Astrocyte (in vitro differentiated cells and primary cell): ENCODE data around the gene PPM1M. TPM values are rescaled to one million over a fixed set of nuclear protein-coding genes. Genes with fewer than 3 reads are reported as not detected.

ENCODE experiments used
- DNase-seq: peaks from one replicate; pipeline ENCODE4 v3.0.0-alpha.2; 2010; ENCODE audit warnings: low read depth
- FAIRE-seq: peaks from 2 replicates; lab custom pipeline; 2011; peaks lifted over from hg19 to GRCh38; lab: Jason Lieb, UNC
- H2AFZ ChIP-seq: 2 replicates; pipeline ENCODE4 v1.6.0; 2012; ENCODE audit warnings: low read depth, low read length, inconsistent platforms
- H3K27ac ChIP-seq: 2 replicates; pipeline ENCODE4 v1.5.1; 2011; ENCODE audit warnings: low read depth, low read length, inconsistent platforms
- H3K27me3 ChIP-seq: 2 replicates; pipeline ENCODE4 v1.6.0; 2011; ENCODE audit warnings: low read length, inconsistent platforms; ENCODE audit not compliant: insufficient read depth
- H3K36me3 ChIP-seq: 2 replicates; pipeline ENCODE4 v1.5.1; 2011; ENCODE audit warnings: low read length, inconsistent platforms; ENCODE audit not compliant: insufficient read depth
- H3K4me1 ChIP-seq: 2 replicates; pipeline ENCODE4 v1.5.1; 2011; ENCODE audit warnings: low read length, inconsistent platforms; ENCODE audit not compliant: insufficient read depth
- H3K4me2 ChIP-seq: 2 replicates; pipeline ENCODE4 v1.6.0; 2012; ENCODE audit warnings: low read length, inconsistent platforms
- H3K4me3 ChIP-seq: 2 replicates; pipeline ENCODE4 v1.5.1; 2011; ENCODE audit warnings: low read depth, mild to moderate bottlenecking, low read length, inconsistent platforms; ENCODE audit not compliant: insufficient read depth
- H3K79me2 ChIP-seq: 2 replicates; pipeline ENCODE4 v1.6.0; 2012; ENCODE audit warnings: mild to moderate bottlenecking, low read length, inconsistent platforms; ENCODE audit not compliant: insufficient read depth
- H3K9ac ChIP-seq: 2 replicates; pipeline ENCODE4 v1.6.0; 2012; ENCODE audit warnings: mild to moderate bottlenecking, low read length, inconsistent platforms
- H3K9me3 ChIP-seq: 2 replicates; pipeline ENCODE4 v1.5.1; 2012; ENCODE audit warnings: low read depth, mild to moderate bottlenecking, low read length, inconsistent platforms; ENCODE audit not compliant: insufficient read depth
- H4K20me1 ChIP-seq: 2 replicates; pipeline ENCODE4 v1.6.0; 2012; ENCODE audit warnings: low read length, inconsistent platforms; ENCODE audit not compliant: insufficient read depth
- H3K27ac Mint-ChIP-seq: one replicate; pipeline ENCODE4 v1.8.0; 2021; ENCODE audit warnings: mild to moderate bottlenecking, mixed read lengths; ENCODE audit not compliant: unreplicated experiment
- H3K27me3 Mint-ChIP-seq: one replicate; pipeline ENCODE4 v1.8.0; 2021; ENCODE audit warnings: low read depth, mixed read lengths; ENCODE audit not compliant: unreplicated experiment
- H3K36me3 Mint-ChIP-seq: one replicate; pipeline ENCODE4 v1.8.0; 2021; ENCODE audit warnings: low read depth, mixed read lengths; ENCODE audit not compliant: unreplicated experiment
- H3K4me1 Mint-ChIP-seq: one replicate; pipeline ENCODE4 v1.8.0; 2021; ENCODE audit warnings: low read depth, mixed read lengths; ENCODE audit not compliant: unreplicated experiment
- H3K4me3 Mint-ChIP-seq: one replicate; pipeline ENCODE4 v1.8.0; 2021; ENCODE audit warnings: mild to moderate bottlenecking, moderate library complexity, mixed read lengths; ENCODE audit not compliant: unreplicated experiment
- H3K9me3 Mint-ChIP-seq: one replicate; pipeline ENCODE4 v1.8.0; 2021; ENCODE audit warnings: mild to moderate bottlenecking, mixed read lengths; ENCODE audit not compliant: unreplicated experiment
- EZH2 ChIP-seq: IDR thresholded peaks from 2 replicates; pipeline ENCODE4 v1.6.1; 2012; ENCODE audit warnings: mild to moderate bottlenecking, low read length, inconsistent platforms; ENCODE audit not compliant: insufficient read depth
- total RNA-seq: library from RNA; stranded (reverse); gene quantifications from 2 replicates; pipeline ENCODE4 v1.2.1, GENCODE V29; 2021
- TF ChIP-seq, protein P1 (sequence below): IDR thresholded peaks from 2 replicates; pipeline ENCODE4 v1.5.1; 2011; ENCODE audit warnings: low read depth, mild to moderate bottlenecking, inconsistent platforms, low read length, moderate library complexity; ENCODE audit not compliant: insufficient read depth

The PPM1M gene
- total RNA-seq, 1 donor from 2014 or later = 9.1 TPM

DNA sequence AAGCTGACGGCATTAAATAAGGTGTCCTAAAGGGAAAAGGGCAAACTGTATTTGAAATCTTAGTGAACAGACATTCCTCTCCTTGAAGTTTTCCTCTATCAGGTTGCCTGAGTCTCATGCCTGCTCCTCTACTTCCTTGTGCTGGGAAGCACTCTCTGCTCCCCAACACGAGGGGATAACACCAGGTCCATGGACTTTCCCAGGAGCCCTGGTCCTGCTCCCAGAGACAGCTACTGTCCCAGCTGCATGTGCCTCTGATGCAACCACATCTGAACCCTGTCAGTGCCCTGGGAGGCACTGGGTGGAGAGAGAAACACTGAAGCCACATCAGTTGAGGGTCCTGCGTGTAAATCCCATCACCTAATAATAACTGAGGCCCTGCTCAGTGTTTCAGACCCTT is 27.5 kb upstream of the PPM1M start:
- Histone ChIP-seq H3K27me3 (no peaks in the 10 kb centered on the region), H3K4me3 (no peak overlapping the region), H3K4me2 (no peak overlapping the region), H4K20me1 (peaks cover 8% of the 10 kb centered on the region), H3K9ac (no peak overlapping the region), H3K4me1 (peaks cover 22% of the 10 kb centered on the region), H2AFZ (no peak overlapping the region), H3K36me3 (peaks cover 10% of the 10 kb centered on the region), H3K79me2 (no peaks in the 10 kb centered on the region), H3K9me3 (no peaks in the 10 kb centered on the region), H3K27ac (no peak overlapping the region)
- Mint-ChIP-seq H3K27ac (no peak overlapping the region), H3K4me3 (no peak overlapping the region), H3K27me3 (peaks cover 2% of the 10 kb centered on the region), H3K36me3 (peaks cover 13% of the 10 kb centered on the region), H3K9me3 (no peaks in the 10 kb centered on the region), H3K4me1 (peaks cover 12% of the 10 kb centered on the region)
- DNase-seq = no peak
- TF ChIP-seq, protein P1, sequence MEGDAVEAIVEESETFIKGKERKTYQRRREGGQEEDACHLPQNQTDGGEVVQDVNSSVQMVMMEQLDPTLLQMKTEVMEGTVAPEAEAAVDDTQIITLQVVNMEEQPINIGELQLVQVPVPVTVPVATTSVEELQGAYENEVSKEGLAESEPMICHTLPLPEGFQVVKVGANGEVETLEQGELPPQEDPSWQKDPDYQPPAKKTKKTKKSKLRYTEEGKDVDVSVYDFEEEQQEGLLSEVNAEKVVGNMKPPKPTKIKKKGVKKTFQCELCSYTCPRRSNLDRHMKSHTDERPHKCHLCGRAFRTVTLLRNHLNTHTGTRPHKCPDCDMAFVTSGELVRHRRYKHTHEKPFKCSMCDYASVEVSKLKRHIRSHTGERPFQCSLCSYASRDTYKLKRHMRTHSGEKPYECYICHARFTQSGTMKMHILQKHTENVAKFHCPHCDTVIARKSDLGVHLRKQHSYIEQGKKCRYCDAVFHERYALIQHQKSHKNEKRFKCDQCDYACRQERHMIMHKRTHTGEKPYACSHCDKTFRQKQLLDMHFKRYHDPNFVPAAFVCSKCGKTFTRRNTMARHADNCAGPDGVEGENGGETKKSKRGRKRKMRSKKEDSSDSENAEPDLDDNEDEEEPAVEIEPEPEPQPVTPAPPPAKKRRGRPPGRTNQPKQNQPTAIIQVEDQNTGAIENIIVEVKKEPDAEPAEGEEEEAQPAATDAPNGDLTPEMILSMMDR = no peak
- no peak for TF ChIP-seq EZH2
- FAIRE-seq = no peak

DNA sequence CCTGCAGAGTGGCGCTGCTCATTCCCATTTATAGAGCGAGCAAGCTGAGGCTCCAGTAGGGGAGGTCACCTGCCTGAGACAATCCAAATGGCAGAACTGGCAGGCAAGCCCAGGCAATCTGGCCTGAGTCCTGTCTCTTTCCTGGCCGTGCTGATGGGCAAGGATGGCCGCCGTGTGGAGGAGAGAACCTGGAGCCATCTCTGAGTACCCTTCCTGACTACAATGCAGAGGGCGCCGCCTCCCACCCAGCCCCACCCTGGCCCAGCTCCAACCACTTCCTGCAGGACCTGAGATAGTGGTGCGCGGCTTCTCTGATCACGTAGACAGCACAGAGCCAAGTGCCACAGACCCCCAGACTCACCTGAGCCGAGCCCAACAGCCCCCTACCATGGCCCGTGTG is 27.1 kb upstream of the PPM1M start:
- peaks cover 2% of the 10 kb centered on the region for H3K27me3 Mint-ChIP-seq
- no peak overlapping the region for H3K4me3 Mint-ChIP-seq
- peaks cover 14% of the 10 kb centered on the region for H3K36me3 Mint-ChIP-seq
- H3K27ac Mint-ChIP-seq = no peak overlapping the region
- H4K20me1 ChIP-seq = peaks cover 8% of the 10 kb centered on the region
- FAIRE-seq = no peak
- no peaks in the 10 kb centered on the region for H3K9me3 Mint-ChIP-seq
- no peak overlapping the region for H3K4me2 ChIP-seq
- peaks cover 22% of the 10 kb centered on the region for H3K4me1 ChIP-seq
- H3K4me3 ChIP-seq = no peak overlapping the region
- DNase-seq = no peak
- H3K27ac ChIP-seq = no peak overlapping the region
- H3K4me1 Mint-ChIP-seq = peaks cover 12% of the 10 kb centered on the region
- H3K9me3 ChIP-seq = no peaks in the 10 kb centered on the region
- no peak for TF ChIP-seq EZH2
- TF ChIP-seq, protein P1 = no peak
- H3K36me3 ChIP-seq = peaks cover 6% of the 10 kb centered on the region
- H2AFZ ChIP-seq = no peak overlapping the region
- H3K79me2 ChIP-seq = no peaks in the 10 kb centered on the region
- H3K27me3 ChIP-seq = no peaks in the 10 kb centered on the region
- no peak overlapping the region for H3K9ac ChIP-seq

DNA sequence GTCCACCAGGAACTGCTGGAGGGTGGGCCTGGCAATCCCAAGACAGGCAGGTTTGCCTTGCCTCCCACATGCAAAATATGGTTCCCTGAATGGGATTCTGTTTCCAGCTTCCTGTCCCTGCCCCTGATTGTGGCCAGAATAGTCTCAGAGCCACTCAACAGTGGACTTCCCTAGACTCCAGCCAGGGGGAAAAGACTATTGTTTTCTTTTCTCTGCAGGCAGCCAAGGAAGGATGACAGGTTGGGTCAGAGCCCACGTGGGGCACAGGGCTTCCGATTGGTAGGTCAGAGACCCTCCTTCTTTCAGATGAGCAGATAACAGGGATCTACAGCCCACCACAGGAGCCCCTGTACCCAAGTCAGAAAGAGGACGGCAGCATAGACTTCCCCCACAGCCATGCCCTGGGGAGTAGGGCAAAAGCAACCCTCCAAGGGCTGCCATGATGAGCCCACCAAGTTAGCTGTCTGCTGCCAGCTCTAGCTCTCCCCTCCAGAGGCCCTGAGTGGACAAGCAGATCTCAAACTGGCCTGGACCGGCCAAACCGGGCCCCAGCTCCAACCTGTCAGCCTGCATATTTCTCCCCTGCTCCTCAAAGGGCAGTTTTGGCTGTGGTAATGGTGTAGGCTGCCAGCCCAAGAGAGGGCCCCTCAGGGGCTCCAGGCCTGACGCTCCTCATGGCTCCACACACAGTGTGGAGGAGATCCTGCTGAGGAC is 26.5 kb upstream of the PPM1M start:
- peaks cover 12% of the 10 kb centered on the region for H3K4me1 Mint-ChIP-seq

More for the DNA sequence above, 26.5 kb upstream of the PPM1M start:
- H3K27ac ChIP-seq = no peak overlapping the region
- no peaks in the 10 kb centered on the region for H3K27me3 ChIP-seq
- DNase-seq = no peak
- H2AFZ ChIP-seq = no peak overlapping the region
- peak overlapping the region; percentile 26 for H3K27ac Mint-ChIP-seq
- H3K9me3 ChIP-seq = no peaks in the 10 kb centered on the region
- no peak for FAIRE-seq
- H3K4me2 ChIP-seq = no peak overlapping the region
- H4K20me1 ChIP-seq = peaks cover 5% of the 10 kb centered on the region
- no peak overlapping the region for H3K9ac ChIP-seq
- peaks cover 5% of the 10 kb centered on the region for H3K36me3 ChIP-seq
- H3K4me3 Mint-ChIP-seq = peak overlapping the region; percentile 50
- no peak for TF ChIP-seq EZH2
- TF ChIP-seq, protein P1 = no peak
- H3K79me2 ChIP-seq = no peaks in the 10 kb centered on the region
- peaks cover 6% of the 10 kb centered on the region for H3K27me3 Mint-ChIP-seq
- H3K4me1 ChIP-seq = peaks cover 22% of the 10 kb centered on the region
- H3K9me3 Mint-ChIP-seq = no peaks in the 10 kb centered on the region
- H3K4me3 ChIP-seq = no peak overlapping the region
- peaks cover 12% of the 10 kb centered on the region for H3K36me3 Mint-ChIP-seq
